Measurements from ENCODE around the gene RIMKLA. TPM values are rescaled to one million over a fixed set of nuclear protein-coding genes. Genes with fewer than 3 reads are reported as not detected.

Gene RIMKLA
- total and polyA plus RNA-seq, 2 donors (not counting 1 experiment from before 2014, with no cell fraction given) = 0.01 TPM; not detected in 1

DNA sequence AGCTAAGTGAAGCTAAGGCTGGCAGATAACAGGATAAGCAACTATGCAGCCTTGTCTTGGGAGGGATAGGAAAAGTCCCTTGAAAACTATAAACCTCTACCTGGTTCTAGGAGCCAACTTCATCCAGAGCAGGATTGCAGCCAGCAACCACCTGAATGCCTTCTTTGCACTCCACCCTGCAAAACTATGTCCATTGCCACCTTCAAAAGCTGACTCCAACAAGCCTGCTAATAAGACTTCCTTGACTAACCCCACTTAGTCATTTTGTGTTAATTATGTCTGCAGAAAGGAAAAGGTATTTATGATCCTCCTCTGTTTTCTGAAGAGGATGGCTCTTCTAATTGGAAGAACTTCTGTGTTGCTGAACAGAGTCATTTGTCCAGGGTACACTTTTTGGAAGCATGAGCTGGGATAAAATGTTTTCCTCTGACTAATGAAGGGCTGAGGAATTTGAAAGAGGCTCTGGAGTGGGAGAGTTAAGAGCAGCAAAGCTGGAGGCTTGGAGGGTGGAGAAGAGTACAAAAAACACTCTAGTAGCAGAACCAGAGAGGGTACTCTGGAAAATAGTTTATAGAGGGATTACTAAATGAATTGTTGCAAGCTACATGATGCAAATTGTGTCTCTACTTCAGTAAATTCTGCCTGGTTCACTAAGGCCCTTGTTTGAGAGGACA, 9.6 kb upstream of the RIMKLA start:
- Histone ChIP-seq H3K27ac (ENCODE audit: low read length in 2 of 2) (no peak overlapping the region), H4K20me1 (ENCODE audit: control insufficient read depth, insufficient read depth, low read length, poor library complexity, severe bottlenecking) (no peaks in the 10 kb centered on the region), H3K27me3 (replicated peaks in 1 of 4; ENCODE audit: control extremely low read depth in 1 of 4, control insufficient read depth in 3 of 4, insufficient read depth in 4 of 4, low read length in 3 of 4) (peaks cover 0 to 7% (median 3%) of the 10 kb centered on the region in 4 experiments), H3K4me3 (ENCODE audit: control extremely low read depth in 1 of 5, extremely low read depth in 1 of 5, insufficient read depth in 1 of 5, low read depth in 2 of 5, low read length in 4 of 5) (no peak overlapping the region), H3K9ac (ENCODE audit: low read length) (no peak overlapping the region), H3K79me2 (ENCODE audit: control insufficient read depth, insufficient read depth, low read length) (no peaks in the 10 kb centered on the region), H2AFZ (ENCODE audit: insufficient read depth, low read depth, low read length, poor library complexity, severe bottlenecking) (no peak overlapping the region), H3K36me3 (replicated peaks in 1 of 2; ENCODE audit: control extremely low read depth in 1 of 2, control insufficient read depth in 1 of 2, extremely low read depth in 1 of 2, insufficient read depth in 2 of 2, low read length in 1 of 2) (no peaks in the 10 kb centered on the region), H3K9me3 (ENCODE audit: control extremely low read depth in 1 of 3, control insufficient read depth in 2 of 3, insufficient read depth in 1 of 3, low read length in 2 of 3) (no peaks in the 10 kb centered on the region), H3K4me1 (ENCODE audit: control insufficient read depth in 2 of 2, insufficient read depth in 2 of 2, low read length in 2 of 2) (no peaks in the 10 kb centered on the region), H3K4me2 (replicated peaks; ENCODE audit: low read depth, low read length, poor library complexity, severe bottlenecking) (no peak overlapping the region)
- no peak for ATAC-seq (ENCODE audit: low read depth)
- peaks cover 38% of the 10 kb centered on the region for H3K27me3 Mint-ChIP-seq
- ChIA-PET POLR2A (no interaction called here), CTCF (no interaction called here)
- intact Hi-C loops (cut with micrococcal nuclease) = no loop called here
- H3K27ac Mint-ChIP-seq = no peak overlapping the region
- no peak for DNase-seq
- TF ChIP-seq CTCF (IDR thresholded peaks at IDR 0.05) = no peak
- no peak for TF ChIP-seq EZH2 (IDR thresholded peaks at IDR 0.05; ENCODE audit: borderline replicate concordance, insufficient read depth, low read depth, low read length, poor library complexity, severe bottlenecking)
- no peaks in the 10 kb centered on the region for H3K9me3 Mint-ChIP-seq (ENCODE audit: insufficient read depth)
- no peak overlapping the region for H3K4me3 Mint-ChIP-seq
- H3K4me1 Mint-ChIP-seq = no peaks in the 10 kb centered on the region

DNA sequence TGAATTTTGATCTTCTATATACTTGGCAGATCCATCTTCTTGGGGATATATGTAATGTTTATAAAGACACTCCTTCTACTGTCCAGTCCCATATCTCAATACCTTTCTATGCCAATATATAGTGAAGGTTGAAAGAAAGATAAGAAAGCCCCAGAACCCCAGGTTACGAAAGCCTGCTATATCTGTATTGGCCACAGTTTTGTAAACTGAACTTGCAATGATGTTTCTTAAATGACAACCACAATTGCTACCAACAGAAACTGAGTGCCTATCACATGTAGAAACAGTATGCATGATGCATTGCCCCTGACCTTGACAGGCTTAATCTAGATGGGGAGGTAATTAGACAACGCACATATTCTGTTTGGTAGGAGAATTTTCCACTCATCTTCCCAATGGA, 7.8 kb upstream of the RIMKLA start:
- Mint-ChIP-seq H3K27me3 (peaks cover 43% of the 10 kb centered on the region), H3K27ac (no peak overlapping the region), H3K9me3 (ENCODE audit: insufficient read depth) (no peaks in the 10 kb centered on the region), H3K4me1 (no peaks in the 10 kb centered on the region), H3K4me3 (no peak overlapping the region)
- Histone ChIP-seq H3K27me3 (replicated peaks in 1 of 4; ENCODE audit: control extremely low read depth in 1 of 4, control insufficient read depth in 3 of 4, insufficient read depth in 4 of 4, low read length in 3 of 4) (peaks cover 0 to 7% (median 4%) of the 10 kb centered on the region in 4 experiments), H3K9ac (ENCODE audit: low read length) (no peak overlapping the region), H3K4me2 (replicated peaks; ENCODE audit: low read depth, low read length, poor library complexity, severe bottlenecking) (no peak overlapping the region), H3K4me3 (ENCODE audit: control extremely low read depth in 1 of 5, extremely low read depth in 1 of 5, insufficient read depth in 1 of 5, low read depth in 2 of 5, low read length in 4 of 5) (no peak overlapping the region), H4K20me1 (ENCODE audit: control insufficient read depth, insufficient read depth, low read length, poor library complexity, severe bottlenecking) (no peaks in the 10 kb centered on the region), H3K79me2 (ENCODE audit: control insufficient read depth, insufficient read depth, low read length) (no peaks in the 10 kb centered on the region), H3K36me3 (replicated peaks in 1 of 2; ENCODE audit: control extremely low read depth in 1 of 2, control insufficient read depth in 1 of 2, extremely low read depth in 1 of 2, insufficient read depth in 2 of 2, low read length in 1 of 2) (no peaks in the 10 kb centered on the region), H3K27ac (ENCODE audit: low read length in 2 of 2) (no peak overlapping the region), H3K9me3 (ENCODE audit: control extremely low read depth in 1 of 3, control insufficient read depth in 2 of 3, insufficient read depth in 1 of 3, low read length in 2 of 3) (no peaks in the 10 kb centered on the region), H3K4me1 (ENCODE audit: control insufficient read depth in 2 of 2, insufficient read depth in 2 of 2, low read length in 2 of 2) (no peaks in the 10 kb centered on the region), H2AFZ (ENCODE audit: insufficient read depth, low read depth, low read length, poor library complexity, severe bottlenecking) (no peak overlapping the region)
- no CpG with 5 or more reads among the region's 2 CpGs for WGBS (ENCODE audit: insufficient coverage)
- ChIA-PET POLR2A (no interaction called here), CTCF (no interaction called here)
- DNase-seq (no peak), ATAC-seq (ENCODE audit: low read depth) (no peak)
- TF ChIP-seq CTCF (IDR thresholded peaks at IDR 0.05) = no peak
- no peak for TF ChIP-seq EZH2 (IDR thresholded peaks at IDR 0.05; ENCODE audit: borderline replicate concordance, insufficient read depth, low read depth, low read length, poor library complexity, severe bottlenecking)
- intact Hi-C loops (cut with micrococcal nuclease) = no loop called here
